ENCODE measurements around the gene BTAF1. TPM values are rescaled to one million over a fixed set of nuclear protein-coding genes. Genes with fewer than 3 reads are reported as not detected.

The BTAF1 gene
- polyA plus RNA-seq, 10 donors, result 18.2 to 30.7 (median 25.2) TPM

DNA sequence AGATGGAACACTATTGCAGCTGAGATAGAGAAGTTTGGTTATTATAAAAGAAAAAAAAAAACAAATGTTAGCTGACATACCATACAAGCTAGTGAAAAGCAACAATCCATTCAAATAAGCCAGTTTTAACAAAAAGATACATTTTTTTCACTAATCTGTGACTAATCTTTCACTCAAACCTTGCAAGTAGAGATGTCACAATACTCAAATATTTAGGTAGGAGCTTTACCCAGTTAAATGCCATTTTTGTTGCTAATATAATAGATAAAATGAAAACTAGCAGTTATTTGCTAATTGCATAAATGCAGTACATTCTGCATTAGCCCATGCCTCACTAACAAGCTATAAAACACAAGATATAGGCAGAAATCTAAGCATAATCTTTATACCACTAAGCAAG lies 123.6 kb downstream of the BTAF1 start:
- no peak for DNase-seq

DNA sequence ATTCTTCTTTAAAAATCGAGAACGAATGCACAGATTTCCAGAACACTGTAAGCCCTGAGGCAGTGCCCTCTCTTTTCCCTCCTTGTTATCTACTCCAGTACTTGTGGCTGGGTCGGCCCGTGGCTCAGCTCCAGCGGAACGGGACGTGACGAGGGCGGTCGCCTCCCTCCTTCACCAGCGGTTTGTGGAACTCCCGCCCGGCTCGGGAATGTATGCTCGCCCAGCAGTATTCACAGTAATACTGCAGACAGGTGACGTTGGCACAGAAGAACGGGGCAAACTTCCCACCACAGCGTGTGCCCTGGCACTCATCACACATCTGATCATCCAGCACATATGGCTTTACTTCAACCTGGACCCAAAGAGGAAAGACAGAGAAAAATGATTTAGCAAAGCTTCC lies 128.5 kb downstream of the BTAF1 start:
- no peak for DNase-seq

DNA sequence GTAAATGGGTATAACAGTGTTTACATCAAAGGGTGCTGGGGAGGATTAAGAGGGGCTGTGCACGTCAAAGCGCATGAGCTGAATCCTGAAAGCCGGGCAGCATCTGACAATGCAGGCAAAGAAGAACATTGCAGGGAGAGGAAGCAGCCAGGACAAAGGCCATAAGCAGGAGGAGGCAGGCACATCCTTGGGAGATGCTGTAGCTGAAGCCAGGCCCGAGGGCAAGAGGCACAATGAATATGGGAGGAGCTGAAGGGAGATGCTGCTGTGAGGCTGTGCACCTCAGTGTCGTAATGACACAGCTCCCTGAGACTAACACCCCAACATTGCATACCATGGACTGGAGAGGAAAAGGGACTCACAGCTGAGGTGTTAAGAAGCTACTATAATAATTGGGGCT lies 129.2 kb downstream of the BTAF1 start:
- no peak for DNase-seq

DNA sequence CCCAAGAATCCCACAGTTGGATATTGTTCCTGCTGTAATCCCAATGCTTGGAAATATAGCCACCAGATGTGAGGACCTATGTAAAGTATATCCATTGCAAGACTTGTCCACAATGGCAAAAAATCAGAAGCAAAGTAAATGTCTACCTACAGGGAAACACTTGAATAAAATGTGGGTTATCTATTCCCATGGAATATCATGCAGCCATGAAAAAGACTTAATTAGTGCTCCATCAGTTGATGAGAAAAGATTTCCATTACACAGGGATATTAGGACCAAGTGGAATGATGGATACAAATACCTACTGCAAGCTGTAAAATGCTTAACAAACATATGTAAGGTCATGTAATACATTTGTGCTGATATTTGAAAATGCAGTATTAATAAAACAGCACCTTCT lies 131.2 kb downstream of the BTAF1 start:
- DNase-seq, result no peak

DNA sequence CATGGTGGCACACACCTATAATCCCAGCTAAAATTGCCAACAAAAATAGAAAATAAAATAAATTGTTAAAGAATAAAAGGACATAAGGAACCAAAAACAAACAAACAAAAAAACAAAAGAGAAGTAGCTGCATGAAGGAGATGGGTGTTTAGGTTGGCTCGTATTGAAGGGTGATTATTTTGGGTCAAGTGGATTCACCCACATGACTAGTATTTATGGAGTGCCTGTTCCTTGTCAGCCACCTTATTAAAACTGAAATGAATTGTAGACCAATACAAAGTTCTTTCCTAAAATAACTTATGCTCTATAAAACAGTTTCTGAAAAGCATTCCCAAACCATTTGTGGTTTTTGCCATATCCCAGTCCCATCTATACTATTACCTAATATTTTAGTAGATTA lies 138.7 kb downstream of the BTAF1 start:
- no peak for DNase-seq

DNA sequence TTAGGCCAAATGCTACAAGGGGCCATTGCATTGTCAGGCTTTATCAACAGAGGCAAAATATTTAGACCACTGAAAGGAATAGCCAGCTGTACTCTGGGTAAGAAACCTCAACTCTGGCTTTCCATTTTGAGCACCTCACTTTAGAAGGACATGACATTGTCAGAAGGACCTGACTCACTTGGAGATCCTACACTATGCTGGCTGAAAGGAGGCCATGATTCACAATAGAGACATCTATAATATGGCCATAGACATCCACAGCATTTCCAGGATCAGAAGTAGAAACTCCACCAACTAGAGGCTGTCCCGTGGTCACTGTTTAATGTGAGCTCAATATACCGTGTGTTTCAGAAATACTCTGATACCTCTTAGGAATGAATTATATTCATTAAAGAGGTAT lies 140.9 kb downstream of the BTAF1 start:
- DNase-seq, result no peak

DNA sequence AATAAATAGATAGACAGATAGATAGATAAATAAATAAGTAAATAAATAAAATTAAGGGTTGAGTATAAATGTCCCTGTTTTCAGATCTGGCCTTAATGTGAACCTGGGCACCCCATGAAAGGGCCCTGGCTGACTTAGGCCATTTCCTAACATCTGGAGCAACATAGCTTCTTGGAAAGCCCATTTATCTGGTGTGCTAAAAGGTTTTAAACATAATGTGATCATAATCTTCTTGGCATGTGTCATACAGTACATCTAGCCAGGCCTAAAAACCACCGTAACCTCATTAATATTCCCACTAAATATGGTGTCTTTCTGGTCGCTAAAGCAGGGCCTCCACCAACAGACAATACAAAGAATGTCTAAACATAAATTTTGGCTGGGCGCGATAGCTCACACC lies 142.8 kb downstream of the BTAF1 start:
- DNase-seq, result no peak

DNA sequence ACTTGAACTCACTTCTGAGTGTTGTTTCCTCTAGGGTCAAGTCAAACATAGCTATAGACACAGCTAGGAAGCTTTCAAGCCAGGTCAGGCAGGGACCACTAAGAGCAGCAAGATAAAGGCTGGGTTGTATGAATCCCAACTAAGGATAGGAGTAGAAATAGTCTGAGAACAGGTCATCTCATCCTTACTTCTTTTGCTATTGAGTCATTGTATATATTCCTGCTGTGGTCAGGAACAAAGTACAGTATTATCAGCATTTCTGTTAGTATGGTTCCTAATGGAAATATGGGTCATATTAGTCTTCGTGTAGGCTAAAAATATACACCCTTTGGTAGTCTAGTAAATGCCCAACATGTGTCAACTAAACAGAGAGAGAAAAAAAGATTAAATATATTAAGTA lies 145.3 kb downstream of the BTAF1 start:
- peak in 1 of 3 donors; percentile 2 for DNase-seq

DNA sequence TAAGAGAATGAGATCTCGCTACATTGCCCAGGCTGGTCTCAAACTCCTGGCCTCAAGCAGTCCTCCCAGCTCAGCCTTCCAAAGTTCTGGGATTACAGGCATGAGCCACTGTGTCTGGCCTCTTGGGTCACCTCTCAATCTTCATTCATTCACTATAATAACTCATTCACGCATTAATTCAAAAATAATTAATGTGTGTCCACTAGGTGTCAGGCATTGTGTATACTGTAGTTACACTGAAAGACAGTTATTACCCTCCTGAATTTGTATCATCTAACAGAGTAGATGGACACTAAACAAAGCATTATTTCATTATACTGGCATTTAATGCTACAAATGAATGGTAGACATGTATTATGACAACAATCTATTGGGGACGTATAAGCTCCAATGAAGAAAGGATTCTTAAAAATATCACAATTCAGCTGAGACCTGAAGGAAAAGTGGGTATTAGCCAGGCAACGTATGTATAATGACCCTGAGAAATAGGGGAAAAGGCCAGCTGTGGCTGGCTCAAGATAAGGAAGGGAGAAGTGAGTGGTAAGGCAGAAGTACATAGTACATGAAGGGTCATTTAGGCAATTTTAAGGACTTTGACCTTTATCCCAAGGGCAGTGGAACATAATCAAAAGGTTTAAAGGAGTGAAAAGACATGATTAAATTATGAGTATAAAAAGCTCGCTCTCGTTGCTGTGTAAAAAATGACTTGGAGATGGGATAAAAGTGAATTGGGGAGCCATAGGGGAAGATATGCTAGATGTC lies 150.7 kb downstream of the BTAF1 start:
- no peak for DNase-seq

DNA sequence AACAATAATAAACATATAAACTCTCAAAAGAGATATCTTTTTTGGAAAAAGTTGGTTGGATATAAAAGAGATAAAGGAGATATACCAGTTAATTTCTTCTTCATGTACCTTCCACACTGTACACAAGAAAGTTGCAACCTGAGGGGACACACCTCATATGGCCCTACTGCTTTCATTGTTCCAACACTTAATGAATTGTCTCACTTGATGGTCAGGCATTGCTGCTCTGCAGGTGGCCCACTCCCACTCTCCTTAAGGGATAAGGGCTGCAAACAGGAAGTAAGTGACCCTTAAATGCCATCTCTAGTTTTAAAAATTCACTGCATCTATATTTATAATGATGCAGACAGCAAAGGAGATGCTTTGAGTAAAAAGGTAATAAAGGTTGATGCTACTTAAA lies 152.3 kb downstream of the BTAF1 start:
- no peak for DNase-seq

DNA sequence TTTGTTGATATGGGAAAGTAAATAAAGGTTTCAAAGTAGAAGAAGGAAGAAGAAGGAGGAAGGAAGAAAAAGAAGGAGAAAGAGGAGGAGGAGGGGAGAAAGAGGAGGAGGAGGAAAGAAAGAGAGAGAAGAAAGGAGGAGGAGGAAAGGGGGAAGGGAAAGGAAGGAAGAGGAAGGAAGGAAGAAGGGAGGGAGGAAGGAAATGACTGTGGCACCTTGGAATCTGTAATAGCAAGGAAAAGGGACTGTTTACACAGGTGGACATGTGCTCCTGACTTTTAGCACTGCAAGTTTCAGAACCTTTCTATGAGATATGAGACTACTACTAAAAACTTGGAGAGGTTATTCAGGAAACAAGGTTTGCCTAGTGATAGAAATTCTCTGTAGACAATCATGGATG lies 153.2 kb downstream of the BTAF1 start:
- no peak for DNase-seq

DNA sequence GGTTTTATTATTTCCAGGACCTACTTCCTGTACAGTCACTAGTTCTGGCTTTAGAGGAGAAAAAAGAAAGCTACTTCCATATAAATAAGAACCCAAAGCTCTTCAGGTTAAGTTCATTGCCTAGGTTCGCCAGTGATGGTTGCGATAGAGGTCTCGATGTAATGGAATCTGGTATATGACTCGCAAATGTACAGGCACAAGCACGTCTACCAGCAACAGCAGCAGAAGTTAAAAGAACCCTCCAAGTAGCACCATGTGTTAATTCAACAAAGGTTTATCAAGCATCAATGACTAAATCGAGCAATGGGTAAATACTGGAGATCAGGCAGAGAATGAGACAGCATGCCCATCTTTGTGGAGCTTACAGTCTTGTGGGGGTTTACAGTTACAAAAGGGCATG lies 155.4 kb downstream of the BTAF1 start:
- DNase-seq, result no peak

Other genes starting within 250 kb of the BTAF1 start
- 10 to 100 TPM; 32.4 to 49.3 (median 42.3) TPM for gene TNKS2, start 125.3 kb upstream of the BTAF1 start, polyA plus RNA-seq (ENCODE audit: insufficient read length in 10 of 10)
- 1 to 10 TPM; 1.1 to 2.3 (median 1.8) TPM for gene FGFBP3, start 14.3 kb upstream of the BTAF1 start, polyA plus RNA-seq (ENCODE audit: insufficient read length in 10 of 10)

Measured in muscle of back (tissue), 11 donors.